GM20431 (cell line): ENCODE data around the gene ITPA.

Experiments
- in situ Hi-C: fragments of 300-500 bp; cut with MseI, MboI; formaldehyde crosslinking; loops from one replicate; pipeline ENCODE4 v1.15.0; 2020; ENCODE audit warnings: low sequenced_read_pairs; ENCODE audit not compliant: unreplicated experiment

Gene ITPA

DNA sequence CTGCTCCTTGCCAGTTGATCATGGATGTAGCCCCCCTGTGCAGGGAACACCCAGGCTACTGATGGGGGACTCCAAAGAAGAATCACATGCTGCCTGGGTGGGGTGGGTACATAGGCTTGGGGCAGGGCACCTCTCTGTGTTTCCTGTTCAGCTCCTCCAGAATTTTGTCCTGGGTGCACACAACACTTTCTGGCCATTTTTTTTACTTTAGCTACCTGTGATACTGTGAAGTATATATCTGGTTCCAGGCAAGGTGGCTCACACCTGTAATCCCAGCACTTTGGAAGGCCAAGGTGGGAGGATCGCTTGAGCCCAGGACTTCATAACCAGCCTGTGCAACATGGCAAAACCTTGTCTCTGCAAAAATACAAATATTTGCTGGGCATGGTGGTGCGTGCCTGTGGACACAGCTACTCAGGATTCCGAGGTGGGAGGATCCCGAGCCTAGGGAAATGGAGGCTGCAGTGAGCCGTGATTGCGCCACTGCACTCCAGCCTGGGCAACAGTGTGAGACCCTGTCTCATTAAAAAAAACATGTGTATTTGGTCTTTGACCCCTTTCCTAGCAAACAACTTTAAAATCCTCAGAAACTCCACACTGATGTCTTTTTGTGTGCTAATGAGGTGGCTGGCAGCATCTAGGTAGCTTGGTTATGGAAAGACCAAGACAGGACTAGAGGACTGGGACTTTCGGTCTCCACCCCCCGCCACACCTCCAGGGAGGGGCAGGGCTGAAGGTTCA is 15.6 kb downstream of the ITPA start:
- in situ Hi-C loops, result no loop called here

DNA sequence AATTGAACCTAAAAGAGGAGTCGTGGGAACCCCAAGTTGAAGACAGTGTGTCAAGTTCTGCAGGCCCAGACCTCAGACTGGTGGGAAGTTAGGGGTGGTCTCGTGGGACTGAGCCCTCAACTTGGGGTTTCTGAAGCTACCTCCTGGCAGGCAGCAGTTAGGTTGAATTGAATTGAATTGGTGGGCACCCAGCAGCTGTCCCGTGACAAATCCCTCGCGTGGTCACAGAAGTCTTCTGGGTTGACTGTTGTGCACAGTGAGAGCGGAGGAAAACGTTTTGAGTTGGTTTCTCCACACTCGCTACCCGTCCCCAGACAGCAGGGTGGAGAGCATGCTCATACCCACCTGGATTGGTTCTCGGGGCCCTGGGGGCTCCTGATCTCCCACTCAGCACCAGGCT is 16.8 kb downstream of the ITPA start:
- in situ Hi-C loops, result no loop called here

DNA sequence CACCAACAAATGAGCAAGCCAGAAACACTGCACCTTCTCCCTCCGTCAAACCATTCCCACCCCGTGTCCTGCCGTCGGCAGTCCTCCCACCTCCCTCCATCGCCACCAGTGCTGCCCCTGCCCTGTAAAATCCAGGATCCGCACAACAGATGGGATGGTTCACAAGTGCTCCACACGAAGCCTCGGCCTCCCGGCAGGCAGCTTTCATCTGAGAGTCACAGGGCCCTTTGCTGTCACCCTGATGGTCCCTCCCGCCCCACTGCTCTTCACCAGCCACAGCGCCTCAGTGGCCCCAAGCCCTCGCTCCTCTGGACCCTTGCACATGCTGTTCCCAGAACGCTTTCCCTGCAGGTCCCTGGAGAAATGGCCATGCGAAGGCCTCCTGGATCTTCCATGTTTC is 17.6 kb downstream of the ITPA start:
- in situ Hi-C loops, result no loop called here

DNA sequence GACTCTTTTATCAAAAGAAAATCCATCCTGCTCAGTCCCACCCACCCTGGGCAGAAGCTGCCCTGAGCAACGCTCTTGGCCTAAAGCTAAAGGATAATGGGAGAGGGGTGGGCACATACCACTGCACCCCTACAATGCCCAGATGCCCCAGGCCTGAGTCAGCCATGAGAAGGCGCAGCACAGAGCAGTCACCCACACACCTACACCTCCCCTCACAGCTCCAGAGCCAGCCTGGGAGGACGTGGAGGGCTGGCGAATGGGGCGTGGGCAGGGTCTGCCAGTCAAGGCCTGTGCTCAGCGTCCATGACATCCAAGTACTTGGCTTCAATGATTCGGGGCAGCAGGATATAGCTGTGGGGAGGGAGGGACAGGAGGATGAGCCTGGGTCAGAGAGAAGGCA is 18.2 kb downstream of the ITPA start:
- in situ Hi-C loops, result no loop called here

DNA sequence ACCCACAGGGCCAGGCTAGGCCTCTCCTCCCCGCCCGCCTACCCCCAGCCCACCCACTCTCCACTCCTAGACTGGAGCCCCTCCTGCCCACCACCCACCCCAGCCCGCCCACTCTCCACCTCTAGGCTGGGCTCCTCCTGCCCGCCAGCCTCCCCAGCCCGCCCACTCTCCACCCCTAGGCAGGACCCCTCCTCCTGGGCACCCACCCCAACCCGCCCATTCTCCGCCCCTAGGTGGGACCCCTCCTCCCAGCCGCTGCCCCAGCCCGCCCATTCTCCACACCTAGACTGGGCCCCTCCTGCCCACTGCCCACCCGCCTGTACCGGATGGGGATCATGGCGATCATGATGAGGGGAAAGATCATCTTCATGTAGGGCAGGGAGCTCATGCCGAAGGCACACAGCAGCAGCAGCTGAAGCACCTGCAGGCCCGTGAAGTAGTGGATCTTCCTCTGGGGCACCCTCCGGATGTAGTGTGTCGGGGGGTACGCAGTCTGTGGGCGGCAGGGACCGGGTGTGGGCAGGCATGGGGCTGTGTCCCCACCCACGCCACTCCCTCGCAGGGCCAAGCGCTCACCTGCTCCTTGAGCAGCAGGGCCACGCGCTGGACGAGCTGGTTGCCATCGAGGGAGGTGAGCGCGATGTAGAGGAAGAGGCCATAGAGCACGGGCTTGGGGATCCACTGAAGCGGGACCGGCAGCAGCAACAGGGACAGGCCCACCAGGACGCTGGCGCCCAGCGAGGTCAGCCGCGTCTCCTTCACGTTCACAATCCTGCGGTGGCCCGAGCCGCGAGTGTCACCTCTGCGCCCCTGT is 18.8 kb downstream of the ITPA start:
- in situ Hi-C loops, result no loop called here

DNA sequence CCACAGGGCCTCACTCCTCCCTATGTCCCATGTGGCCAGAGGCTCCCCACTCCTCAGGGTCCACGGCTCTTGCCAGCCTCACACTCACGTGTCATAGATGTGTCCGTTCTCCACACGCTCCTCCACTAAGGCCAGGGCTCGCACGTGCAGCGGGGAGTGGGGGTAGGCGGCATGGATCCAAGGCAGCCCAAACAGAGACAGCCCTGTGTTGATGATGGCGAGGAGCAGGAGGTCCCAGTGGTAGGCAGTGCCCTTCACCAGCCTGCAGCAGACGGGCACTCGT is 19.4 kb downstream of the ITPA start:
- in situ Hi-C loops, result no loop called here

DNA sequence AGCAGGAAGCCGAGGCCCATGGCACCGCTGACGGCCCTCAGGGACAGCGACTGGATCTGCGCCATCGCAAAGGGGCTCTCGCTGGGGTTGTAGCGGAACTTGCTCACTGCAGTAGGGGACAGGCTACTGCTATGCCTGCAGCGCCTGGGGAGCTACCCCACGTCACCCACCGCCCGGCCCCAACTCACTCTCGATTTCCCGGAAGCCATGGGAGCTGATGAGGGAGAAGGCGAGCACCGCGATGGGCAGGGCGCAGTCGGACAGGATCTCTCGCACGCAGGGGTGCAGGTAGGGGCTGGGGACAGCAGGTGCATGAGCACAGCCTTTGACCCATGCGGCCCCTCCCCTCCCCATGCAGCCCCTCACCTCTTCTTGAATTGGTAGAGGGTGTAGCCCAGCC is 19.9 kb downstream of the ITPA start:
- in situ Hi-C loops, result no loop called here

DNA sequence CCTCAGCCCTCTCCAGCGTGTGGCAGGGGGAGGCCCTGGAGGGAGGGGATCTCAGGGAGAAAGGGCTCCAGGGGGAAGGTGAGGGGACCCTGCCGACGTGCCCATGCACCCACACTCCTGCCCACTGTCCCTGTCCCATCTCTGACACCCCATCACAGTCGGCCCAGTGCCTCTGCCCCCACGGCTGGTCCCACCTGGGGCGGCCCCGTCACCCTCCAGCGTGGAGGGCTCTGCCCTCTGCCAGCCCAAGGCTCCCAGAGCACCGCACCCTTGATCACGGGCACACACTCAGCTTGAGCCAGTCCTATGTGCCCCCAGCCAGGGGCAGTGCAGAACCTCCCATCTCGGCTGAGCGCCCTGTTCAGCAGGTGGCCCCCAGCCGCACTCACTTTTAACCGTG is 20.5 kb downstream of the ITPA start:
- in situ Hi-C loops, result no loop called here

DNA sequence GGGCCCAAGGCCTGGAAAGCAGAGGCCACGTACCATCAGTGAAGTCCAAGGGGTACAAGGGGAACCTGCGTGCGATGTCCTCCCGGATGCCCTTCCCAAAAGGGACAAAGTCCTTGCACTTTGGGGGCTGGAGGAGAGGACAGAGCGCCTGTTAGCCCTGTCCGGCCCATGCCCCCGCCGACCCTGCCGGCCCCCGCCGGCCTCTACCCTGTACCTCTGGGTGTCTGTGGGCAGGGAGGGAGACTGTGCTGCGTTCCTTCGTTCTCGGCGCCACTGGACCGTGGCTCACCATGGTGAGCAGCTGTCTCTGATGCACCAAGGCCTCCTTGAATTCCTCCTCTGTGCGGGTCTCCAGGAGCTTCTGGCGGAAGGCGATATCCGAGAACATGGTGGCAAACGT is 21.8 kb downstream of the ITPA start:
- in situ Hi-C loops, result no loop called here

DNA sequence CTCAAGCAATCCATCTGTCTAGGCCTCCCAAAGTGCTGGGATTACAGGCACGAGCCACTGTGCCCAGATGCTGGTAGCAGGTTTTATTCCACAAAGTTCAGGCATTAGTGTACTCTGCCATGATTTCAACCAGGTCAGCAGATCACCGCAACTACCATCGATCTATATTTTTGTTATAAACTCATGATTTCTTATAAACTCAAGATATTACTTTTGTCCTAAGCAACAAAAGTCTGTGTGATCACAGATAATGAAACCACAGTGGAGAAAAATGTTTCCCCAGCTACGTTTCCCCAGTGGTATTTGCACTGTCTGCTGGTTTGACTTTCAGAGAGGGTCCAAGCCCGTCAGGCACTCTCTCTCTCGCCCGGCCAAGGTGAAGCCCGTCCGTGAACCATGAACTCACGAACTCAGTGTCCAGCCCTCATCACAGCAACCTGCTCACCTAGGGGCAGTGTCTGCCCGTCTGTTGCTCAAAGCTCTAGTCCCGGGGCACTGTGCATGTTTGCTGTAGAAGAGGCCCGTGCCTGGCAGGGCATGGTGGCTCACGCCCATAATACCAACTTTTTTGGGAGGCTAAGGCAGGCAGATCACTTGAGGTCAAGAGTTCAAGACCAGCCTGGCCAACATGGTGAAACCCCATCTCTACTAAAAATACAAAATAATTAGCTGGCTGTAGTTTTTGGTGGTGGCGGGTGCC is 22.7 kb downstream of the ITPA start:
- in situ Hi-C loops, result no loop called here

DNA sequence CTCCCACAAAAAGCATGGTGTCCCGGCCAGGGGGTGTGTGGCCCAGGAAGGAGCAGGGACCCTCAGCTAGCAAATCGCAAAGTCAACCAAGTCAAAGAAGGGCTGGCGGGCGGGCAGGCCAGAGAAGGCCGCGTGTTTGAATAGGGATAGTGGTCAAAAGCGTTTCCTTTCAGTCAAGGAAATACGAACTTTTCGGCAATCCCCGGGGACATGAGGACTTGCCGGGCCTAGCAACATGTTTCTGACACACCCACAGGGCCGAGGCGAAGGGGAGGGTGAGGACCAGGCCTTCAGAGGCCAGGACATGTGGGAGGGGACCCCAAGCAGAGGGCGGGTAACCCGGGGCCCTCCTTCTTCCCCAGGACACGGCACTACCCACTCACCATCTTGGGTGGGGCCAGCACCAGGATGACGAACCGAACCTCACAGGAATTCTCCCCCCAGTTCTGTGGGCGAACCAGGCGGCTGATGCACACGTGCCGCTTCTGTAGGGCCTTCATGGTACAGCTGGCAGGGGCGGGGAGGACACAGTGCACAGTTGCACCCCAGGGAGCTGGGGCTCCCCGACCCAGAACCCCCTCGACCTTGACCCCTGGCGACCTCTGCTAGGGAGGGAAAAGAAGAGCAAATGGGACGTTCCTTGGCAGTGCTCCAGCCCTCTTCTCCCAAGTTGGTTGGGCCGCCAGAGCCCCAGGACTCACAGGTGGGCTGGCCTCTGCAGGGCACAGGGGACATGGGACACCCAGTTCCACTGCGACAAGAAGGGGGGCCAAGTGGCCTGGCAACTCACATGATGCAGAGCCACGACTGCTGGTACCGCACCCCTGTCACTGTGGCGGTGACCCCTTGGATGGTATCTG is 24.1 kb downstream of the ITPA start:
- in situ Hi-C loops, result no loop called here

DNA sequence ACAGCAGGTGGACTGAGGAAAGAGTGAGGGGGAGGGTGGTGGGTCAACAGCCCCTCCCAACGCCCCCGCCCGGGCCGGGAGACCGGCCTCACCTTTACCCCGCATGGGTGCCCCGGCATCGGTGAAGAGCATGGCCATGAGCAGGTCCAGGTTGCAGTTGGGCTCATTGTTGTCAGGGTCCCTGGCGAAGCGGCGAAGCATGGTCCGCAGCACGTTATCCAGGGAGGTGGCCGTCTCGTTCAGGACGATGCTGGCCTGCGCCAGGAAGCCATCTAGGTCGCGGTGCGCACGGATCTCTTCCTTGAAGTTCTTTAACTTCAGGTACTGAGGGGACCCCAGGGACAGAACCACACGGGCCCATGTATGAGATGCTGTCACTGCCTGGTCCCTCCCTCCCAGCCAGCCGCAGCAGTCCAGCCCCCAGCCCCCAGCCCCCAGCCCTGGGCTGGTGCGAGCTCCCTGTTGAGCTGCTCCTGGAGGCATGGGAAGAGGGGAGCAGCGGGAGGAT is 24.7 kb downstream of the ITPA start:
- in situ Hi-C loops, result no loop called here

DNA sequence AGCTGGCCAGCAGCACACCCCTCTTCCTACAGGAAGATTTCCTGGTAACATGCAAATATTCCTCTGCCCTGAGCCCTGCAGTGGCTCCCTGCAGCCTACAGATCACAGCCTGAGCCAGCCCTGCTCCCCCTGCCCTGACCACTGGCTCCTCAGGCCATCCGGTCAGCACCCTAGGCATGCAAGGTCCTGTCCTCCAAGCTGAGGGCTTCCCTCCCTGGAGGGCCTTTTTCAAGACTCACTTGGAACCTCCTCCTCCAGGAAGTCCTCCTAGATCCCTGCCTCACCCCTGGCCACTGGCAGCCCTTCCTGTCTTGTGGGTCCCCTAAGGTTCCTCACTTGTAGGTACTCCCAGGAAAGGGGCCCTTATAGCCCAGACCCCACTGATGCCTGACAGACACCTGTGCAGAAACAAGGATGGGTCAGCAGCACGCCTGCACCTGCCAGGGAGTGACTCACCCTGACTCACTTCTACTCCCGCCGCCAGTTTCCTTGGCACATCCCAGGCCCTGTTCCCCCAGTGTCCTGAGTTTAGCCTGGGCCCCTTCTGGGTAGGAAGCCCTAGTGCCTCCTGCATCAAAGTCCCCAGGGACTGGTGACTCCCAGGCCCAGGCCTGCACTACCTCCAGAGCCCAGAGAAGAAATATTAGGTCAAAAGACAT is 26.5 kb downstream of the ITPA start:
- in situ Hi-C loops, result no loop called here

DNA sequence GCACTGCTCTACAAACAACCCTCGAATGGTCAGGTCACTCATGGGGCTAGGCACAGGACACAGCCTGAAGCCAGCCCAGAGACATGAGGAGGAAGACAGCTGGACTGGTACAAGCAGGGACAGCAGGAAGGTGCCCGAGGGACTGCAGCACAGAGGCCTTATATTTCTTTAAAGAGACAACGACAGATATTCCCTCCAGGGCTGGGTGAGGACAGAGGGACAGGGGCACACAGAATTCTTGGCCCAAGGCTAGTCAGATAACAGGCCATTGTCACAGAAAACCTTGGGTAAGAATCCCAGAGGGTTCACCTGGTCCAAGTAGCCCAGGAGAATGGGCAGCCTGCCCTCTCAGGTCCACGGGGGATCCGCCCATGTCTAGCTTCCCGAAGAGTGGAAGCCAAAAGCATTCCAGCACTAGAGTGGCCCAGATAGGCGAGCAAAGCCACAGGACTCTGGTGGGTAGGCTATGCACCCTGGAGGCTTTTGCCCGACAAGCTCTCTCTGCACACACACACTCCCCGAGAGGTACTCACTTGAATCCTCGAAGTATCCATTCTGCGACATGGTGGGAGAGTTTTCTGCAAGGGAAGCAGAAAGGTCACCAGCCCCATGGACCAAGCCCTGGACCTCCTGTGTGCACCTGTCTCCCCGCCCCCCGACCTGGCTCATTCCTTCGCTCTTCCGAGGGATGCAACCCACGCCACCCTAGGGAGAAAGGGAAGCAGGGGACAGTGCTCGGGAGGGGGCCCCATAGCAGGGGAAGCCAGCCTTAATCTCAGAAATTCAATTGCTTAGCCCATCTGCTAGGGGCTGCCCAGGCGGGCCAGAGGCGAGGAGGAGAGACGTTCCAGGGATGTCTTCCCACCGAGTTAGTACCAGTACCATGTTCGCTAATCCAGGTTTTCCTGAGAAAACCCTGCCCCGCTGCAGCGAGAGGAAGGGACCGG is 28.0 kb downstream of the ITPA start:
- in situ Hi-C loops, result no loop called here

DNA sequence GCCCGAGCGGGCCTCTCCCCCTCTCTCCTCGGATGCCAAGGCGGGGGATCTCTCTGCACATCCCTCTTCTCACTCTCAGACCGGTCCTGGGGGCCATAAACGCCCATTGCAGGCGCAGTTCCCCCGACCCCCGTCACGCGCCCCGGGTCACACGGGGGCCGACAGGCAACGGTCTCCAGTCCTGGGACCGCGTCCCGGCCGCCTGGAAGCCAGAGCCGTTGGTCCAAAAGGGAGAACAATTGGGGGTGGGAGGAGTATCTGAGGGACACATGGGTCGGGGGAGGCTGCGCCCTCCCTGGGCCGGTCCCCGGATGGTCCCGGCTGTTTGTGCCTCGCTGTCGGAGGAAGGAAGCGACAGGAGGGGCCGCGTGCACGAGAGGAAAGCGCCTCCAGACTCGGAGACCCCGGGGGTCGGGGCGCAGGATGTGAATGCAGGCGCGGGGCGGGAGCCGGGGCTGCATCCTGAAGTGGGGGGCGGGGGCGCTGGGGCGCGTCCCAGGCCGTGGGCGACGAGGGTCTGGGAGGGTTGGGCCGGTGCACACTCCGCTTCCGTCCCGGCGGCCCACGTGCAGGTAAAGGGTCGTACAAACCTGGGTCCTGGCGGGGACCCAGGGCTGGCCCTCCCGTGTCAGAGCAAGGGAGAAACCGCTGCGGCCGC is 28.8 kb downstream of the ITPA start:
- in situ Hi-C loops, result no loop called here

DNA sequence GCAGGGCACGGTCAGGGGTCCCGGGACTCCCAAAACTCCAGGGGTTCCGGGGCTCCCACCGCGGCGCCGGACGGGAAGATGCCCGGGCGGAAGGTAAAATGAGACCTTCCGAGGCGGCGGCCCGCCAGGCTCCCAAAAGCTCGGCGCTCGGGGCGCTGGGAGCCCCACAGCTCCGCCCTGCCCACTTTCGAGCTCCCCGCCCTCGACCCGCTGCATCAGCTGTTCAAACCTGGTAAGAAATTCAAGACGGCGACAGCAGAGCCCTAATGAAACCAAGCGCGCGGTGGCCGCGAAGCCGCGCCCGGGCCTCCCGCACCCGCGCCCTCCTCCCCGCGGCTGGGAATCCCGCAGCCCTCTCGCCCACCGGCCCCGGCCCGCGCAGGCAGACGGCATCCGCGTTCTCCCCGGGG is 29.3 kb downstream of the ITPA start:
- in situ Hi-C loops, result no loop called here

DNA sequence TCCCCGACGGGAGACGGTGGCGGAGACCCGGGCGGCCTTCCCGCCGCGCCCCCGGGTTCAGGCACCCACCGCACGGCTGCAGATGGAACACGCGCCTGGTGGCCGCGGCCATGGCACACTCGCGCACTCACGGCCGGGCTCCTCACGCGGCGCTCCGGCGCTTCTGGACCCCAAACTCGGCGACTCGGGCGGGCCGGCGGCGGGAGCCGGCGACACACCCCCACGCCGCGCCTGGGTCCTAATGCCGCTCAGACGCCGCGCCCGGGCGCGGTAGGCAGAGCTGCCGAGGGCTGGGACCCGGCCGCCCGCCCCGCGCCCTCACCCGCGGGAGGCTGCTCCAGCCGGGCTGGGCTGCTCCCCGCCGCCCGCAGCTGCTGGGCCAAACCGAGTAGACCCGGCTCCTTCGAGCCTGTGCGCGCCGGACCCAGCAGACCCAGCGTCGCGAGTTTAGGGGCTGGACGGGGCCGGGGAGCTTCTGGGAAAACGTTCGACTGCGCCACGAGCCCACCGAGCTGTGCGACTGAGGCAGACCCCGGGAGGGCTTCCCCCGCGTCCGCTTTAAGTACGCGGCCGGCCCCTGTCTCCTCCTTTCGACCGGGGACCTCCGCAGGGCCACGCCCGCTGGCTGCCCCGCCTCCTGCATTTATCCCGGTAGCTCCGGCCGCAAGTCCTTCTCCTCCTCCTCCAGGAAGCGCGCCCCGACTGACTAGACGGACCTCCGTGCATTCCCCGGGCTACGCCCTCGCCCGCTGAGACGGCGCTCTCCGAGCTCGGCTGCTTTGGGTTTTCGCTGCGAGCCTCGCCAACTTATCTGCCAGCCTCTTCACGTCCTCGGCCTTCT is 29.9 kb downstream of the ITPA start, which contains the start of gene SLC4A11:
Gene SLC4A11, minus strand, starts transcription at position 165 of the 841 bp plus-strand sequence. Its CDS starts 53 bp downstream, at position 112.
- in situ Hi-C loops, result no loop called here
